ENCODE data around the gene SPPL3. TPM values are rescaled to one million over a fixed set of nuclear protein-coding genes. Genes with fewer than 3 reads are reported as not detected.

SPPL3 gene
- total and polyA plus RNA-seq, 2 experiments from 2014 or later = 10.9 to 27.8 TPM

DNA sequence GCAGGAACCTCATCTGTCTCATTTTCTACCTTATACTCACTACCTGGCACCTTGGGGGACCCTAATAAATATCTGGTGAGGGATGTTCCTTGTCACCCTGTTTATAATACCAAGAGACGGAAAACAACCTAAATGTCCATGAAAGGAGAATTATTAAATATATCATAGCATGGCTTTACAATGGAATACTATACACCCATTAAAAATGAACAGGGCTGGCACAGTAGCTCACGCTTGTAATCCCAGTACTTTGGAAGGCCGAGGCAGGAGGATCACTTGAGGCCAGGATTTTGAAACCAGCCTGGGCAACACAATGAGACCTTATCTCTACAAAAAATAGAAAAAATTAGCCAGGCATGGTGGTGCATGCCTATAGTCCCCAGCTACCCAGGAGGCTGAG, 34.3 kb upstream of the SPPL3 start:
- H3K4me3 Mint-ChIP-seq = no peak overlapping the region
- no peaks in the 10 kb centered on the region for H3F3A ChIP-seq (replicated peaks; ENCODE audit: low read depth)
- DNase-seq (ENCODE audit: low spot score) = no peak
- no peaks in the 10 kb centered on the region for H3K36me3 Mint-ChIP-seq (ENCODE audit: low read depth)
- no peaks in the 10 kb centered on the region for H3K9me2 ChIP-seq (ENCODE audit: insufficient read depth)
- H3K4me1 ChIP-seq (ENCODE audit: insufficient read depth) = no peaks in the 10 kb centered on the region
- H3K36me3 ChIP-seq (ENCODE audit: insufficient read depth) = no peaks in the 10 kb centered on the region
- no peak overlapping the region for H3K4me2 ChIP-seq
- TF ChIP-seq JUNB (IDR thresholded peaks at IDR 0.05; ENCODE audit: unreplicated experiment) (no peak), EZH2phosphoT487 (IDR thresholded peaks at IDR 0.05; ENCODE audit: unreplicated experiment) (no peak), ZNF462 (CRISPR knock-in tag; IDR thresholded peaks at IDR 0.05) (no peak), ZNF331 (CRISPR knock-in tag; IDR thresholded peaks at IDR 0.05; ENCODE audit: low read depth) (no peak), STAT1 (IDR thresholded peaks at IDR 0.05; ENCODE audit: unreplicated experiment) (no peak), NANOG (IDR thresholded peaks at IDR 0.05; ENCODE audit: borderline replicate concordance) (no peak), EZH2 (IDR thresholded peaks at IDR 0.05; ENCODE audit: low read depth, unreplicated experiment) (no peak), CREB1 (CRISPR knock-in tag; IDR thresholded peaks at IDR 0.05; ENCODE audit: low read depth) (no peak), ZNF114 (CRISPR knock-in tag; IDR thresholded peaks at IDR 0.05) (no peak), POLR2AphosphoS5 (IDR thresholded peaks at IDR 0.05; ENCODE audit: low read depth) (no peak)
- TF ChIP-seq, protein P1, sequence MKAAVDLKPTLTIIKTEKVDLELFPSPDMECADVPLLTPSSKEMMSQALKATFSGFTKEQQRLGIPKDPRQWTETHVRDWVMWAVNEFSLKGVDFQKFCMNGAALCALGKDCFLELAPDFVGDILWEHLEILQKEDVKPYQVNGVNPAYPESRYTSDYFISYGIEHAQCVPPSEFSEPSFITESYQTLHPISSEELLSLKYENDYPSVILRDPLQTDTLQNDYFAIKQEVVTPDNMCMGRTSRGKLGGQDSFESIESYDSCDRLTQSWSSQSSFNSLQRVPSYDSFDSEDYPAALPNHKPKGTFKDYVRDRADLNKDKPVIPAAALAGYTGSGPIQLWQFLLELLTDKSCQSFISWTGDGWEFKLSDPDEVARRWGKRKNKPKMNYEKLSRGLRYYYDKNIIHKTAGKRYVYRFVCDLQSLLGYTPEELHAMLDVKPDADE (IDR thresholded peaks at IDR 0.05) = no peak
- TF ChIP-seq, protein P2, sequence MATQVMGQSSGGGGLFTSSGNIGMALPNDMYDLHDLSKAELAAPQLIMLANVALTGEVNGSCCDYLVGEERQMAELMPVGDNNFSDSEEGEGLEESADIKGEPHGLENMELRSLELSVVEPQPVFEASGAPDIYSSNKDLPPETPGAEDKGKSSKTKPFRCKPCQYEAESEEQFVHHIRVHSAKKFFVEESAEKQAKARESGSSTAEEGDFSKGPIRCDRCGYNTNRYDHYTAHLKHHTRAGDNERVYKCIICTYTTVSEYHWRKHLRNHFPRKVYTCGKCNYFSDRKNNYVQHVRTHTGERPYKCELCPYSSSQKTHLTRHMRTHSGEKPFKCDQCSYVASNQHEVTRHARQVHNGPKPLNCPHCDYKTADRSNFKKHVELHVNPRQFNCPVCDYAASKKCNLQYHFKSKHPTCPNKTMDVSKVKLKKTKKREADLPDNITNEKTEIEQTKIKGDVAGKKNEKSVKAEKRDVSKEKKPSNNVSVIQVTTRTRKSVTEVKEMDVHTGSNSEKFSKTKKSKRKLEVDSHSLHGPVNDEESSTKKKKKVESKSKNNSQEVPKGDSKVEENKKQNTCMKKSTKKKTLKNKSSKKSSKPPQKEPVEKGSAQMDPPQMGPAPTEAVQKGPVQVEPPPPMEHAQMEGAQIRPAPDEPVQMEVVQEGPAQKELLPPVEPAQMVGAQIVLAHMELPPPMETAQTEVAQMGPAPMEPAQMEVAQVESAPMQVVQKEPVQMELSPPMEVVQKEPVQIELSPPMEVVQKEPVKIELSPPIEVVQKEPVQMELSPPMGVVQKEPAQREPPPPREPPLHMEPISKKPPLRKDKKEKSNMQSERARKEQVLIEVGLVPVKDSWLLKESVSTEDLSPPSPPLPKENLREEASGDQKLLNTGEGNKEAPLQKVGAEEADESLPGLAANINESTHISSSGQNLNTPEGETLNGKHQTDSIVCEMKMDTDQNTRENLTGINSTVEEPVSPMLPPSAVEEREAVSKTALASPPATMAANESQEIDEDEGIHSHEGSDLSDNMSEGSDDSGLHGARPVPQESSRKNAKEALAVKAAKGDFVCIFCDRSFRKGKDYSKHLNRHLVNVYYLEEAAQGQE (IDR thresholded peaks at IDR 0.05; ENCODE audit: unreplicated experiment) = no peak
- TF ChIP-seq, protein P3, sequence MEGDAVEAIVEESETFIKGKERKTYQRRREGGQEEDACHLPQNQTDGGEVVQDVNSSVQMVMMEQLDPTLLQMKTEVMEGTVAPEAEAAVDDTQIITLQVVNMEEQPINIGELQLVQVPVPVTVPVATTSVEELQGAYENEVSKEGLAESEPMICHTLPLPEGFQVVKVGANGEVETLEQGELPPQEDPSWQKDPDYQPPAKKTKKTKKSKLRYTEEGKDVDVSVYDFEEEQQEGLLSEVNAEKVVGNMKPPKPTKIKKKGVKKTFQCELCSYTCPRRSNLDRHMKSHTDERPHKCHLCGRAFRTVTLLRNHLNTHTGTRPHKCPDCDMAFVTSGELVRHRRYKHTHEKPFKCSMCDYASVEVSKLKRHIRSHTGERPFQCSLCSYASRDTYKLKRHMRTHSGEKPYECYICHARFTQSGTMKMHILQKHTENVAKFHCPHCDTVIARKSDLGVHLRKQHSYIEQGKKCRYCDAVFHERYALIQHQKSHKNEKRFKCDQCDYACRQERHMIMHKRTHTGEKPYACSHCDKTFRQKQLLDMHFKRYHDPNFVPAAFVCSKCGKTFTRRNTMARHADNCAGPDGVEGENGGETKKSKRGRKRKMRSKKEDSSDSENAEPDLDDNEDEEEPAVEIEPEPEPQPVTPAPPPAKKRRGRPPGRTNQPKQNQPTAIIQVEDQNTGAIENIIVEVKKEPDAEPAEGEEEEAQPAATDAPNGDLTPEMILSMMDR (conservative IDR thresholded peaks at IDR 0.05; ENCODE audit: low read depth in 2 of 2) = no peak
- no peaks in the 10 kb centered on the region for H3K9me3 Mint-ChIP-seq
- H2AFZ ChIP-seq = no peak overlapping the region
- H4K20me1 ChIP-seq (replicated peaks; ENCODE audit: insufficient read depth) = no peaks in the 10 kb centered on the region
- H3K27me3 Mint-ChIP-seq (ENCODE audit: insufficient read depth, low read depth, poor library complexity) = no peaks in the 10 kb centered on the region
- ATAC-seq = no peak
- H3K27ac ChIP-seq (ENCODE audit: low read depth) = no peak overlapping the region
- no peak overlapping the region for H3K27ac Mint-ChIP-seq
- H3K4me1 Mint-ChIP-seq = no peaks in the 10 kb centered on the region
- H3K27me3 ChIP-seq (ENCODE audit: insufficient read depth) = no peaks in the 10 kb centered on the region
- no peaks in the 10 kb centered on the region for H3K79me2 ChIP-seq (replicated peaks; ENCODE audit: insufficient read depth)
- no peak overlapping the region for H3K4me3 ChIP-seq

Data from GM23338 (cell line).